Bronchial epithelial cell (primary cell): Measurements from ENCODE around the gene MYD88. TPM values are rescaled to one million over a fixed set of nuclear protein-coding genes. Genes with fewer than 3 reads are reported as not detected.

ENCODE experiments used
- DNase-seq: peaks from one replicate; pipeline ENCODE4 v3.0.0-alpha.2; 2010; ENCODE audit warnings: low read depth
- FAIRE-seq: peaks from 2 replicates; lab custom pipeline; 2011; peaks lifted over from hg19 to GRCh38; lab: Jason Lieb, UNC
- H3K27me3 ChIP-seq: 2 replicates; pipeline ENCODE4 v1.5.1; 2011; ENCODE audit warnings: low read length; ENCODE audit not compliant: control insufficient read depth, insufficient read depth
- H3K36me3 ChIP-seq: 2 replicates; pipeline ENCODE4 v1.5.1; 2011; ENCODE audit warnings: low read length; ENCODE audit not compliant: control insufficient read depth, insufficient read depth
- H3K4me3 ChIP-seq: 2 replicates; pipeline ENCODE4 v1.5.1; 2011; ENCODE audit warnings: mild to moderate bottlenecking, low read depth, low read length, control low read depth
- CTCF ChIP-seq: IDR thresholded peaks from 2 replicates; pipeline ENCODE4 v1.5.1; 2011; ENCODE audit warnings: mild to moderate bottlenecking, moderate library complexity, low read length, control low read depth, inconsistent platforms; ENCODE audit not compliant: insufficient read depth, severe bottlenecking
- total RNA-seq: library from RNA; depleted of rRNA; stranded (reverse); fragments of >200 nt; gene quantifications from 2 replicates; pipeline ENCODE4 v1.2.1, GENCODE V29; 2014

Gene MYD88
- total RNA-seq, 1 donor from 2014 or later: 14.7 TPM

- no peaks in the 10 kb centered on the region for H3K36me3 ChIP-seq
- peaks cover 9% of the 10 kb centered on the region for H3K27me3 ChIP-seq
- no peak for DNase-seq
- H3K4me3 ChIP-seq: no peak overlapping the region
- FAIRE-seq: no peak
- TF ChIP-seq CTCF: no peak
Observed at GRCh38 chr3:38097446-38098375, 40.8 kb upstream of the MYD88 start.

GRCh38 chr3:38098376-38098723, 40.1 kb upstream of the MYD88 start:
- TF ChIP-seq CTCF: no peak
- no peak overlapping the region for H3K4me3 ChIP-seq
- H3K36me3 ChIP-seq: no peaks in the 10 kb centered on the region
- H3K27me3 ChIP-seq: peaks cover 7% of the 10 kb centered on the region
- DNase-seq (no peak), FAIRE-seq (no peak)

- TF ChIP-seq CTCF: no peak
- Histone ChIP-seq H3K36me3 (no peaks in the 10 kb centered on the region), H3K4me3 (no peak overlapping the region), H3K27me3 (peaks cover 4% of the 10 kb centered on the region)
- no peak for FAIRE-seq
- DNase-seq: no peak
Observed at GRCh38 chr3:38099518-38099917, 38.9 kb upstream of the MYD88 start.

- peaks cover 2% of the 10 kb centered on the region for H3K27me3 ChIP-seq
- no peak for DNase-seq
- no peaks in the 10 kb centered on the region for H3K36me3 ChIP-seq
- FAIRE-seq: no peak
- no peak for TF ChIP-seq CTCF
- H3K4me3 ChIP-seq: no peak overlapping the region
Observed at GRCh38 chr3:38100498-38100897, 38.0 kb upstream of the MYD88 start.

- no peaks in the 10 kb centered on the region for H3K27me3 ChIP-seq
- no peak overlapping the region for H3K4me3 ChIP-seq
- DNase-seq: no peak
- no peak for TF ChIP-seq CTCF
- no peaks in the 10 kb centered on the region for H3K36me3 ChIP-seq
- no peak for FAIRE-seq
Observed at GRCh38 chr3:38101811-38102443, 36.5 kb upstream of the MYD88 start.

GRCh38 chr3:38102444-38102814, 36.0 kb upstream of the MYD88 start:
- H3K36me3 ChIP-seq: no peaks in the 10 kb centered on the region
- no peaks in the 10 kb centered on the region for H3K27me3 ChIP-seq
- FAIRE-seq (no peak), DNase-seq (peak; percentile 81)
- TF ChIP-seq CTCF: no peak
- no peak overlapping the region for H3K4me3 ChIP-seq
